GM20000 (cell line): ENCODE results near the gene GTPBP10.

ENCODE experiments used
- DNase-seq: peaks from one replicate; pipeline ENCODE4 v3.0.0; 2012; ENCODE audit warnings: low spot score
- CTCF ChIP-seq: IDR thresholded peaks from 2 replicates; pipeline ENCODE4 v1.5.1; 2012; ENCODE audit warnings: mild to moderate bottlenecking, control low read depth; ENCODE audit errors: extremely low read depth, missing control alignments

The GTPBP10 gene

DNA sequence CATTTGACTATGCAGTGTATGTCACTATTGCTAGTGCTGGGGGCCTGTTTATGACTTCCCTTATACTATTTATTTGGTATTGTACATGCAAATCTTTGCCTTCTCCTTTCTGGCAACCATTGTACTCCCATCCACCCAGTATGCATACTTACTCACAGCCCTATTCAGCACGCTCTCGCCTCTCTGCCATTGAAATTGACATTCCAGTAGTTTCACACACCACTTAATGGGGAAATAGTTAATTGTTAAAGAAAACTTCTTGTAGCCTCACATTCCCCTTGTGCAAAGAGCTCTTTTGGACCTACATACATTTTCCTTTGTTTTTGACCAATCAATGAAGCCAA is 66.6 kb downstream of the GTPBP10 start:
- TF ChIP-seq CTCF, result no peak

DNA sequence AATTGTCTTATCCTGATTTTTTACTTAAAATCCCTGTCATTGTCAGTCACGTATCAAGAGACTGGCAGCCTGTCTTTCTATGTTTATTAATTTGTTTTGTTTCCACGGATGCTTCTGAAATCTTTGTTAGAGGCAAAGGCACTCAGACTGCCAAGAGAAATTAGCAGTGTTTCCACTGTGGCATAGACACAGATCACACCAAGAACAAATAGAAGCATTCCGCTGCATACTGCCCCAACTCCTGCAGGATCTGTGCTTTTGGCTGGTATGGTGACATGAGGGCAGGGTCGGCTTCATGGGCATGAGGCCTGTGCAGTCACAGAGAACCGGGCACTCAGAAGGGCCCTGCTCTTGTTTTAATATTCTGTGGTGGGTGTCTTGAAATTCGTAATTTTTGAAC is 75.1 kb downstream of the GTPBP10 start:
- TF ChIP-seq CTCF, result no peak
- DNase-seq, result no peak

More for the DNA sequence above, 66.6 kb downstream of the GTPBP10 start:
- DNase-seq, result no peak

DNA sequence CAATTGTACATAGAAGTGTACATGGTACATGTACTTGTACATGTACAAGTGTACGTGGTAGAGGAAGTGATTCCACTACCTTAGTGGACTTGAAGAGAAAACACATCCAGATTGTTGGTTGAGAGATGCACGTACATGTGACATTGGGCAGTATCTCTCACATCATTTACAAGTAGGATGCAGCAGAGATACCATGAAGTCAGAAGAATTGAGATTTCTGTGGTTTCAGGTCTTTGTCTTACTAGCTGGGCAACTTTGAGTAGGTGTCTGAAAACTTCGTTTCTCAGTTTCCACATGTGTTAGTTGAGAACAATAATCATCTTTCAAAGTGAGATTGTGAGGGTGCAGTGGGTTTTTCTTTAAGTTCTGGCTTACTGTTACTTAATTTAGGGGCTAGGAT is 78.2 kb downstream of the GTPBP10 start:
- no peak for TF ChIP-seq CTCF
- peak; percentile 25 for DNase-seq

GRCh38 chr7:90425376-90425775 is 78.9 kb downstream of the GTPBP10 start:
- no peak for TF ChIP-seq CTCF

DNA sequence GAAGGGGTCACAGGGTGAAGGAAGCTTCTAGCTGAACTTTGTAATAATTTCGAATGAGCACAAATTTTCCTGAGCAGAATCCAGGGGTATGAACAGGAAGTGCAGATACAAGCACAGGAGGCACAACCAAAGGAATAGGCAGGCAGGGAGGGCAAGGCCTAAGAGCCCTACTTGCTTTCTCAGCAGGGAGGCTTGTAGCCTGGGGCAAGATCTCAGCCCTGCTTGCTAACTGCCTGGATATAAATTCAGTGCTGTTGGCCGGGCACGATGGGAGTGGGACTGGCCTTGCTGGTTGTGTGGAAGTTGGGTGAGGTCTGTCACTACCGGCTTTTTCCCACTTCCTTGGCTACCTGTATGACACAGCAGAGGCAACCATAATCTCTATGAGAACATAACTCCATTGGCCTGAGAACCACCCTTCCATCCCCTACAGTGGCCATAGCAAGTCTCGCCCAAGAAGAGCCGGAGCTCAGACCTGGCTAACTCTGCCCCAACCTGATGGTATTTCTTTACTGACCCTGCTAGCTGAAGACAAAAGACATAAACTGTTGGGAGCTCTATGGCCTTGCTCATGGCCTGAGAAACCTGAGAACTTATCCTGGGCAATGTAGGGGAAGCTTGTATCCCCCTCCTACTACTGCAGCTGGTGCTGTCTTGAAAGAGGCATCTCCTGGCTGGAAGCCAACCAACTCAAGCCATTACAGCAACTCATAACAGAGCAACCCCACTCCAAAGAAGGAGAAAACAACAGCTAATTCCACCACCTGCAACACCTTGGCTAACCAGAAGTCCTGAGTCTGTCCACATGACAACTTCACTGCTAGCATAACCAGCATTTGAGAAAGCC is 84.3 kb downstream of the GTPBP10 start:
- DNase-seq, result no peak
- TF ChIP-seq CTCF, result no peak

More at GRCh38 chr7:90425376-90425775, 78.9 kb downstream of the GTPBP10 start:
- no peak for DNase-seq

- DNase-seq, result no peak
- no peak for TF ChIP-seq CTCF
Observed at GRCh38 chr7:90432752-90433151, 86.2 kb downstream of the GTPBP10 start.

- no peak for TF ChIP-seq CTCF
- DNase-seq, result no peak
Observed at GRCh38 chr7:90433221-90433620, 86.7 kb downstream of the GTPBP10 start.
